Ramos (cell line): ENCODE measurements around the gene CRLF3.
"Not testable (repeated sequence)": the region's sequence is repeated elsewhere in the genome, so short reads cannot be mapped to it uniquely, and the experiment has no call there.

Experiments
- in situ Hi-C: fragments of 300-500 bp; cut with MboI; formaldehyde crosslinking; loops from one replicate; pipeline ENCODE4 v1.14.3; 2022; ENCODE audit warnings: low sequenced_read_pairs; ENCODE audit not compliant: unreplicated experiment

The CRLF3 gene, protein sequence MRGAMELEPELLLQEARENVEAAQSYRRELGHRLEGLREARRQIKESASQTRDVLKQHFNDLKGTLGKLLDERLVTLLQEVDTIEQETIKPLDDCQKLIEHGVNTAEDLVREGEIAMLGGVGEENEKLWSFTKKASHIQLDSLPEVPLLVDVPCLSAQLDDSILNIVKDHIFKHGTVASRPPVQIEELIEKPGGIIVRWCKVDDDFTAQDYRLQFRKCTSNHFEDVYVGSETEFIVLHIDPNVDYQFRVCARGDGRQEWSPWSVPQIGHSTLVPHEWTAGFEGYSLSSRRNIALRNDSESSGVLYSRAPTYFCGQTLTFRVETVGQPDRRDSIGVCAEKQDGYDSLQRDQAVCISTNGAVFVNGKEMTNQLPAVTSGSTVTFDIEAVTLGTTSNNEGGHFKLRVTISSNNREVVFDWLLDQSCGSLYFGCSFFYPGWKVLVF

DNA sequence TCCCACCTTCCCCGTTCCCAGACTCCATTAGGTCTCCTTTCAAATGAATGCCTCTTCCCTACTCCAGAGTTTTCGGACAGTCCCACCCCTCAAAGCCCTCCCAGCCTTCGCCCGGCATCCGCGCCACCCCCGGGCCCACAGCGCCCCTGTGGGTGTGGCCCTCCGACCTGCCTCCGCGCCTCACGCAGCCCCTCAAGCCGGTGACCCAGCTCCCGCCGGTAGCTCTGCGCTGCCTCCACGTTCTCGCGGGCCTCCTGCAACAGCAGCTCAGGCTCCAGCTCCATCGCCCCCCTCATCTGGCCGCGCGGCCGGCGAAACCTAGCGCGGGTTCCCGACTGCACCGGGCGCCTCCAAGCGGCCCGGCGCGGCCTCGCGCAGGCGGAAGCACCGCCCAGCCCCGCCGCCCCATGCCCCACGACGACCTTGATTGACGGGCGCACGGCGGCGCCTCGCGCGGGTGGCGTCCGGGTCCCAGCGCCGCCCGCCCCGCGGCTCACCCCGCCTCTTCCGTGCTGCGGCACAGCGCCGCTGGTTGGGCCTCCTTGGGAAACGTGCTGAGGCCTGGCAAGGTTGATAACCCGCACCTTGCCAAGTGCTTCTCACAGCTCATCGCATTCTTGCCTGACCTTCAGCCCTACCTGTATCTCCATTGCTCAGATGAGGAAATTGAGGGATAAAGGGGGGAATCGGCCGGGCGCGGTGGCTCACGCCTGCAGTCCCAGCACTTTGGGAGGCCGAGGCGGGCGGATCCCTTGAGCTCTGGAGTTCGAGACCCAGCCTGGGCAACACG is at the start of gene CRLF3:
CRLF3 (minus strand) TSS at position 337 of the 790 bp plus-strand sequence; CDS start at position 296, 41 bp downstream.
- in situ Hi-C loops = loop anchor here (25.0 kb wide), 2 partner anchors 487 to 712 kb away; partner anchors contain the start of genes NSRP1 and TMIGD1

DNA sequence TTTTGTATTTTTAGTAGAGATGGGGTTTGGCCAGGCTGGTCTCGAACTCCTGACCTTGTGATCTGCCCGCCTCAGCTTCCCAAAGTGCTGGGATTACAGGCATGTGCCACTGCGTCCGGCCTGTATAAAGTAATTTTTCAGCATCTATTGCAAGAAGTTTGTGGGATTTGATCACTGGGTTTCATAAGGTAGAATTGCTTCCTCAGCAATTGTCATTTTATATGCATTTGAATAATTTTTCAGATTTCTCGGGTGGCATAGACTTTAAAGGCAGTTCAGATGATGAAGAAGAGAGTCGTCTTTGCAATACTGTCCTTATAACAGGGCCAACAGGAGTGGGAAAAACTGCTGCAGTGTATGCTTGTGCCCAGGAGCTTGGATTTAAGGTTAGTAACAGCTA is 44.5 kb upstream of the CRLF3 start:
- in situ Hi-C loops = no loop called here

GRCh38 chr17:30864636-30865035 is 40.1 kb upstream of the CRLF3 start:
- in situ Hi-C loops = no loop called here

GRCh38 chr17:30858556-30859250 is 34.2 kb upstream of the CRLF3 start:
- in situ Hi-C loops = no loop called here

- in situ Hi-C loops = no loop called here
Measured at GRCh38 chr17:30854146-30854545, 29.7 kb upstream of the CRLF3 start.

DNA sequence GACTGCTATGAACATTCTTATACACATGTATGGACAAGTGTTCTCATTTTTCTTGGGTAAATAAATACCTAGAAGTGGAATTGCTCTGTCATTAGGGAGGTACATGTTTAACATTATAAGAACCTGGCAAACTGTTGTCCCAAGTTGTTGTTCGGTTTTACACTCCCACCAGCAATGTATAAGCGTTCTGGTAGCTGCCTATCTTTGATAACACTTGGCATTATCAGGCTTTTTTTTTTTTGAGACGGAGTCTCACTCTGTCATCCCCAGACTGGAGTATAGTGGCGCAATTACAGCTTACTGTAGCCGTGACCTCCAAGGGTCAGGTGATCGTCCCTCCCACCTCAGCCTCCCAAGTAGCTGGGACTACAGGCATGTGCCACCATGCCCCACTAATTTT is 23.5 kb upstream of the CRLF3 start:
- in situ Hi-C loops = loop anchor here (25.0 kb wide), 2 partner anchors 511 to 736 kb away; partner anchors contain the start of genes NSRP1 and TMIGD1

GRCh38 chr17:30840771-30841170 is 16.3 kb upstream of the CRLF3 start:
- in situ Hi-C loops = loop anchor here (25.0 kb wide), 2 partner anchors 503 to 728 kb away; partner anchors contain the start of genes NSRP1 and TMIGD1

GRCh38 chr17:30838202-30838807 is 13.8 kb upstream of the CRLF3 start:
- in situ Hi-C loops = loop anchor here (25.0 kb wide), 2 partner anchors 501 to 726 kb away; partner anchors contain the start of genes NSRP1 and TMIGD1

GRCh38 chr17:30832438-30833124 is 8.1 kb upstream of the CRLF3 start:
- in situ Hi-C loops = loop anchor here (25.0 kb wide), 2 partner anchors 495 to 720 kb away; partner anchors contain the start of genes NSRP1 and TMIGD1

GRCh38 chr17:30831663-30832437 is 7.4 kb upstream of the CRLF3 start, which contains the start of gene ATAD5:
TSS of gene ATAD5 (plus strand) at chr17:30831966. CDS start at chr17:30832348, 382 bp downstream.
- in situ Hi-C loops = loop anchor here (25.0 kb wide), 2 partner anchors 495 to 720 kb away; partner anchors contain the start of genes NSRP1 and TMIGD1

DNA sequence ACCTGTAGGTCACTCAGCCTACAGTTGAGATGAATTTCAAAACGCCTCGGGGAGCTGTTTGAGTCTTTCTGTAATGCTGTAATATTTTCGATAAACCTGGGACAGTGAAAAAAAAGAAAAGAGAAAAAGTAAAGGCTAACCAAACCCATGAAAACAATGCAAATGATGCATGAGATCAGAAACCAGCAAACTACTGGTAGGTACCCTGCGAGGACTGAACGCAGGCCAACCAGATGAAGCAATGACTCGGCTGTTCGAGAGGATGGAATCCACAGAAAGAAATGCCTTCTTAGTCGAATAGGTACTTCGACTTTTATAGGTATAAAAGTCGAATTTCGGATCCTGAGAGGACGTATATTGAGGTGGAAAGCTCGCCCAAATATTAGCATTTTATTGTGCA is 6.8 kb upstream of the CRLF3 start:
- in situ Hi-C loops = loop anchor here (25.0 kb wide), 2 partner anchors 494 to 719 kb away; partner anchors contain the start of genes NSRP1 and TMIGD1

DNA sequence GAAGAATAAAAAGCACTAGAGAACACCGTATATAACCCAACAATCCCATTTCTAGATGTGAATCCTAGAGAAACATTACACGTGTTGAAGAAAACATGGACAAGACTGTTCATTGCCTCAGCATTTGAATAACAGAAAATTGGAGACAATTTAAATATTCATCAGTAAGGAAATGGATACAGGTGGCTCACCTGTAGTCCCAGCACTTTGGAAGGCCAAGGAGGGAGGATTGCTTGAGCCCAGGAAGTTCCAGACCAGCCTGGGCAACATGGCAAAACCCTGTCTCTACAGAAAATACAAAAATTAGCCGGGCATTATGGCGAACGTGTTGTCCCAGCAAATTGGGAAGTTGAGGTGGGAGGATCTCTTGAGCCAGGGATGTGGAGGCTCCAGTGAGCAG is 4.5 kb upstream of the CRLF3 start:
- in situ Hi-C loops = loop anchor here (25.0 kb wide), 2 partner anchors 492 to 717 kb away; partner anchors contain the start of genes NSRP1 and TMIGD1

DNA sequence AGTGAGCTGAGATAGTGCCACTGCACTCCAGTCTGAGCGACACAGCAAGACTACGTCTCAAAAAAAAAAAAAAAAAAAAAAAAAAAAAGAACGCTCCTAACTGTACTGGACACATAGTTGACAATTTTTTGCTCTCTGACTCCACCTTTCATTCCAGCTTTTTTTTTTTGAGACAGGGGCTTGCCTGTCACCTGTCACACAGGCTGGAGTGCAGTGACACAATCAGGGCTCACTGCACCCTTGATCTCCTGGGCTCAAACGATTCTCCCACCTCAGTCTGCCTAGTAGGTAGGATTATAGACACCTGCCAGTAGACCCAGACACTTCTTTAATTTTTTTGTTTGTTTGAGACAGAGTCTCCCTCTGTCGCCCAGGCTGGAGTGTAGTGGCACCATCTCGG is 2.6 kb upstream of the CRLF3 start:
- in situ Hi-C loops = loop anchor here (25.0 kb wide), 2 partner anchors 490 to 715 kb away; partner anchors contain the start of genes NSRP1 and TMIGD1

GRCh38 chr17:30824002-30824355 is 513 bp downstream of the CRLF3 start:
- in situ Hi-C loops = no loop called here

- in situ Hi-C loops = no loop called here
Measured at GRCh38 chr17:30823421-30823820, 1.1 kb downstream of the CRLF3 start.

DNA sequence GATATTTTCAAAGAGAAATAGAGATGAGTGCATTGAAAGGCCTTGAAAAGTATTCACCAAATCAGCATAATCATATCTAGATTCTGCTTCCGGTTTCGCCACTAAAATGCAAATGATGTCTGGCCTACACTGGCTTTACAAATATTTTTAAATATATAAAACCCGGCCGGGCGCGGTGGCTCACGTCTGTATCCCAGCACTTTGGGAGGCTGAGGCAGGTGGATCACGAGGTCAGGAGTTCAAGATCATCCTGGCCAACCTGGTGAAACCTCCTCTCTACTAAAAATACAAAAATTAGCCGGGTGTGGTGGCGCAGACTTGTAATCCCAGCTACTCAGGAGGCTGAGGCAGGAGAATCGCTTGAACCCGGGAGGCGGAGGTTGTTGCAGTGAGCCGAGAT is 1.6 kb downstream of the CRLF3 start:
- in situ Hi-C loops = not testable (repeated sequence)

DNA sequence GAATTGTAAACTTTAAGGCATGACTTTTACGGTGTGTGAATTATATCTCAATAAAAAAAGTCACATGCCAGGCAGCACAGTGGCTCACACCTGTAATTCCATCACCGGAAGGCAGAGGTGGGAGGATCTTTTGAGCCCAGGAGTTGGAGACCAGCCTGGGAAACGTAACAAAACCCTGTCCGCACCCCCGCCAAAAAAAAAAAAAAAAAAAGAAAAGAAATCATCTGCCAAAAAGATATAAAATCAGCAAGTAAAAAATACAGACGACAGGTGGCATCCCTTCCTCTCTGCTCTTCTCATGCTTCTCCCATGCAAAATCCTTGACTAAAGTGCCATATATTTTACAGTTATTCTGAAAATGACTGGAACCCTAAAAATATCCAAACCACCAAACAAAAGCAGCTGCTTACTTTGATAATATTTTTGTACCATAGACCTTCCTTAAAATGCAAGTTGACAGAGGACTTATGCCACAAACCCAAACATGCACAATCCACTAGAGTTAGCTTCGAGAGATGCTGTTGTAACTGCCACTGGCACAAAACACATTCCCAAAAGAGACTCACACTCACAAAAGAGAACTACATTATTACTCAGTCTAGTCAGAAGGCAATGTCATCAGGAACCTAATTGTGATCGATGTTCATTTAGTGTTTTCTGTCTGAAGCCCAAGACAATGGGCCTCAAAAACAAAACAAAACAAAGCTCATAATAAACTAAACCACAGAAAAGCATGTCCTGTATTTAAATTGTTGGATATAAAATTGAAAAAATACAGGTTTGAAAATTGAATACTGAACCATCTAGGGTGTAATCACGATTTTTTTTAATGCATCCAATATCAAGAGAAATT is 2.4 kb downstream of the CRLF3 start:
- in situ Hi-C loops = no loop called here
